ENCODE data around the gene EGFR.

- TF ChIP-seq CTCF (IDR thresholded peaks at IDR 0.05) = no peak
- TF ChIP-seq EP300 (IDR thresholded peaks at IDR 0.05) = no peak
Measured at GRCh38 chr7:54978364-54979116, 40.3 kb upstream of the EGFR start.
